ENCODE results near the gene LRRC4C.

LRRC4C gene

GRCh38 chr11:41320238-41320637, 139.2 kb downstream of the LRRC4C start:
- DNase-seq: no peak

- no peak for DNase-seq
Observed at GRCh38 chr11:41319434-41319833, 140.0 kb downstream of the LRRC4C start.

- DNase-seq: no peak
Observed at GRCh38 chr11:41316751-41317150, 142.7 kb downstream of the LRRC4C start.

- no peak for DNase-seq
Observed at GRCh38 chr11:41313226-41313625, 146.2 kb downstream of the LRRC4C start.

DNA sequence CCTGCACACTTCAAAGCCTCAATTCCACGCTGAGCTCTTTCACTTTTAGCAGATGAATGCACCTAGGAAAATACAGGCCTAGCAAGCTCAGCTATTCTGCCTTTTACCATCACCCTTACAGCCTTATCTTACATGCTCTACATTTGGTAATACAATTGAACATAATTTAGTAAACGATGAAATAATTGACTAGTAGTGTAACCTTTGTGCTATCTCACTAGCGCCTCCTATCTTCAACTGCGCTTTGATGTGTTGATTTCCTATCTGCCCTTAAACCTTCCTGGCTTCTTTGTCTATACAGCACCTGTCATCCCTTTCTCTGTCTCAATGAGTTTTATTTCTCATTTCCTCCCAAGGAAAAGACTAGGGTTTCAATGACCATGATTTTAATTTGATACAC, 149.7 kb downstream of the LRRC4C start:
- no peak for DNase-seq

- DNase-seq: no peak
Observed at GRCh38 chr11:41309111-41309522, 150.3 kb downstream of the LRRC4C start.

GRCh38 chr11:41308286-41308685, 151.2 kb downstream of the LRRC4C start:
- no peak for DNase-seq

DNA sequence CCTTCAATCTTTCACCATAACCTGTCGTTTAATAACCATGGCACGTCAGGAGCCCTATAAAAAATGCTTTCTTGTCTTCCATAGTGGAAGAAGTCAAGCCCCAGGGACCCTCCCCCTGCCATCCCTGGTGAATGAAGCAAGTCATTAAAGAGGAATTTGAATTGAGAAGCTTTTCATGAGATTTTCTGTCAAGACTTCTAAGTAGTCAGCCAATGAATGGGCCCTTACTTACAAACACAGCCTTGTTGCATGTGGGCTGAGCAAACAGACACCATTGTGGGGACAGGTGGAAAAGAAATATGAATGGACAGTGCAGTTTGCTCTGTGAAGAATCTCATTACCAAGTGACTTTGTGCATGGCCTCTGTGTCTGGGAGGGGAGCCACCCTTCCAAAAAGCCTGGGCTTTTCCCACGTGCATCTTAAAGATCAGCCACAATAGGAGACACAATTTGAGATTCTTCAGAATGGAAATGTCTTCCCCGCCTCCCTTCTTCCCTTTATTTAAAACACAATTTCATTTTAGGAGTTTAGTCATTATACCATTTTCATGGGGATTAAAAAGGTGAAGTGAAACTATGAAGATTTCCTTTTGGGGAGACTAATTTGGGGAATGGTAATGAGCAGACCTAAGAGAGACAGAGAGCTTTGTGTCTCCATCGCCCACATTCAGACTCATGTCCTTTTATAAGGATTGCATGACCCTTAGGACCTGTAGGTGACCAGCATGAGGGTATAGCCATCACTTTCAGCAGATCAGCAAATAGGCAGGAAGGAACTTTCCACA, 152.0 kb downstream of the LRRC4C start:
- no peak for DNase-seq

GRCh38 chr11:41306431-41306830, 153.0 kb downstream of the LRRC4C start:
- no peak for DNase-seq

GRCh38 chr11:41301023-41301422, 158.4 kb downstream of the LRRC4C start:
- DNase-seq: peak; percentile 21

DNA sequence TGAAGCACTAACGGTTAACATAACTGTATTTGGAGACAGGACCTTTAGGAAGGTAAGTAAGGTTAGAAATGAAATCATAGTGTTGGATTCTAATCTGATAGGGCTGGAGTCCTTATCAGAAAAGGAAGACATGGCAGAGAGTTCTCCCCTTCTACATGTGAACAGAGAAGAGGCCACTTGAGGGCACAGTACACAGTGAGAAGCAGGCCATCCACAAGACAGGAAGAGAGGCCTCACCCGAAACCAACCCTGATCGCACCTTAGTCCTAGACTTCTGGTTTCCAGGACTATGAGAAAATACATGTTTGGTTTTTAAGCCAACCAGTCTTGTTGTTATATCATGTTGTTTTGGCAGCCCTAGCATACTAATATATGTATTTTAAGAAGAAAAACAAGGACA, 170.0 kb downstream of the LRRC4C start:
- DNase-seq: no peak

GRCh38 chr11:41286751-41287150, 172.7 kb downstream of the LRRC4C start:
- no peak for DNase-seq

DNA sequence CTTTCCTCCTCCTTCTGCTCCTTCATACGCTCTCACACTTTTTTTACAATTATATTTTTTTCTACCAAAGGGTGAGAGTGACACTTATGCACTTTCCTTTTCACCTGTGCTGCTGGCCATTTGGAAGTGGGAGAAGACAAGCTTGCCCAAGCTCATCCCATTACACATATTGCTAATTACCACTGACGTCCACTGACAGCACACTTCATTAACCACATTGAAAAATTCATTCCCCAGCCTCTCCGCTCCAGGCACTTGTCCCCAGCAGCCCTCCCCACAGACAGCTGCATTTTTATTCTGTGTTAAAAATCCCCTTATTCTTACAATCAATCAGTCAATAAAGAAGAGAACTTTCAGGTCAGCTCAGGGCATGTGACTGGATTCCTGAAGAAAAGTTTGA, 175.1 kb downstream of the LRRC4C start:
- no peak for DNase-seq

- DNase-seq: no peak
Observed at GRCh38 chr11:41283191-41283930, 176.1 kb downstream of the LRRC4C start.

GRCh38 chr11:41282395-41282794, 177.1 kb downstream of the LRRC4C start:
- DNase-seq: no peak

DNA sequence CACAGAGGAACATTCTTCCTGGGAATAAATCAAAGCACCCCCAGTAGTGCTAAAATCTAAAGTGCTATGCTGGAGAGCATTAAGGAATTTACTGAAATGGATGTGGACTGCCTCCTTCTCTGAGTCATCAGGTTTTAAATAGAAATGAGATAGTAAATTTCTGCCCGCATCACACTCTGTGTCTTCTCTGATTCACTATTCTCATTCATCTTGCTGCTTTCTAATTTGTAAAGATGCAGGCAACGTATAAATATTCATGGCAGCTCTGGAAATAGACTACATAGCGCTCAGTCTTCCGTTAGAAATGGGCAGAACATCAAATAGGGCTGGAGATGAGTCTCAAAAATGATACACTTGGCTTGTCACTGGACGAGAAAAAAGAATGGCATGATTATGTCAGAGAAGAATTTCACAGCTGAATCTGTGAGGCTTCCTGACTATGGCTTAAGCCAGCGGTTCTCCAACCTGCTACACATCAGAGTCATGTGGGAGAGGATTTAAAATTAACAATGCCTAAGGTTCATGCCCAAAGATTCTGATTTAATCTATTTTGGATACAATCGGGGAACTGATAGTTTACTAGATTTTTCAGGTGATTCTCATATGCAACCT, 178.2 kb downstream of the LRRC4C start:
- no peak for DNase-seq

DNA sequence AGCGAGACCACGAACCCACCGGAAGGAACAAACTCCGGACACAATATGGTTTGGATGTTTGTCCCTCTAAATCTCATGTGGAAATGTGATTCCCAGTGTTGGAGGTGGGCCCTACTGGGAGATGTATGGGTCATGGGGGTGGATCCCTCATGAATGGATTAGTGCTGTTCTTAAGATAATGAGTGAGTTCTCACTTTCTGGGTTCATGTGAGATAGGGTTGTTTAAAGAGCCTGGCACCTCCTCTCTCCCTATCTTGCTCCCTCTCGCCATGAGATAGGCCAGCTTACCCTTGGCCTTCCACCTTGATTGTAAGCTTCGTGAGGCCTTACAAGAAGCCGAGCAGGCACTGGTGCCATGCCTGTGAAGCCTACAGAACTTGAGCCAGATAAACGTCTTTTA, 184.6 kb downstream of the LRRC4C start:
- no peak for DNase-seq

DNA sequence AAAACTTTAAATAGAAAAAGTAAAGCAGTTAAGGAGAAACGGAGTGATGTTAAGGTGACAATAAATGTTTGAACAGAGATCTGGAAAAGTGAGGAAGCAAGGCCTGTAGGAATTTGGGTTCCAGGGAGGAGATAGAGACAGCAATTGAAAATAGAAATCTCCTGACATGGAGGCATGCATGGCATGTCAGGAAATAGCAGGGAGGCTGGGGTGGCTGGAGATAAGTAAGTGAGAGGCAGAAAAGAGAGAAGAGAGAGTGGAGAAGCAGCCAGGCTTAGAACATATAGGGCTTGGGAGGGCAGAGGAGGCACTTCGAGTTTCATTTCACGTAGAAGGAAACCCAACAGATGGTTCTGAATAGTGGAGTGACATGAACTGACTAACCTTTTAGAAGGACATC, 185.5 kb downstream of the LRRC4C start:
- DNase-seq: no peak

GRCh38 chr11:41267451-41267850, 192.0 kb downstream of the LRRC4C start:
- no peak for DNase-seq

- no peak for DNase-seq
Observed at GRCh38 chr11:41256041-41256440, 203.4 kb downstream of the LRRC4C start.

DNA sequence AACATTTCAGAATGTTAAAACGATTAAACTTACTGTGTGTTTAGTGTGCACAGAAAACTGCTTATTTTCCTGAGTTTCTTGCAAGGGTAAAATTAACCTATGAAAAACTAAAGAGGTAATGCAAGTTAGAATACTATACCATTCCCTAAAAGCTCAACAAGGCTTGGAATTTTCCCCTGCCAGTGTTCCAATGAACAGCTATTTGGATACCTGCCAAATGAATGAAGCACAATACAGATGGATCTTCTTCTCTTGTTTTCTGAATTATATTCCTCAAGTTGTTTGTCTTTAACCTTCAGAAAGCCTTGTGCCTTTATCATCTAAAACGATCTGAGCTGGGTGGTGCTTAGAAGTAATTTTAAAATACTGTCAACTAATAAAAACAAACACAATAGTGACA, 204.5 kb downstream of the LRRC4C start:
- DNase-seq: no peak

GRCh38 chr11:41250408-41250935, 209.0 kb downstream of the LRRC4C start:
- no peak for DNase-seq

DNA sequence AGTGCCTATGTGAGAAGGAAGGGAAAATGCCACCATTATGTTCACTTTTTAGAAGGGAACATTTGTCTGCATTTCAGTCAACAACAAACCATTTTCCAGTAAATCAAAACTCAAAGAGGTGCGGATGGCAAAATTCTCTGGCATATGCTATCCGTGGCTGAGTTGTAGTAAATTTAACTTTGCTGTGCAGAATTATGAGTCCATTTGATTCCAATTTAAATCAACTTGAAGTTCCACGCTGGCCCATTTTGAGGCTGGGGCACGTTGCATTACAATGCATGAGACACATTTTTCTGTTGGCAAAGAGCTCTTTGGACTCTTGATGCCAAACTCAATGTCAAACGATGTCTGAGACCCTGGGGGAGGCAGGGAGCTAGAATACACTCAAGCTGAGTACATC, 211.8 kb downstream of the LRRC4C start:
- DNase-seq: no peak

DNA sequence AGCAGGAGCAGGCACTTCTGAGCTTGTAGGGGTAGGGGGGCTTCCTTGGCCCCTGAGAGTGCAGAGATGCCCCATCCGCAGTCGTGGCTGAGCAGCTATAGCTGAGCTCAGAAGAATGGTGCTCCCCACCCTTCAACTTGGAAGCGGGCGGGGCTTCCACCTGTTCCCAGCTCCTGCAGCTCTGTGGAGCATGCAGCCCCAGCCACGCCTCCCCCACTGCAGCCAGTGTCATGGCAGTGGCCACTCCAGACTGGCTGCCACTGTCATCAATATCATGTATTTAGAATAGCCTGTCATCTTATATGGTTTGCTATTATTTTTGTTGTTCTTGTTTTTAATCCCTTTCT, 213.1 kb downstream of the LRRC4C start:
- no peak for DNase-seq
